ENCODE measurements around the gene BAAT. TPM values are rescaled to one million over a fixed set of nuclear protein-coding genes. Genes with fewer than 3 reads are reported as not detected.

The BAAT gene
- total and polyA plus RNA-seq, 2 of the 13 experiments (the other 11 are each of a cell fraction or from before 2014, with no cell fraction given) = 0.71 to 7.9 TPM

GRCh38 chr9:101433229-101433628 is 48.4 kb upstream of the BAAT start (continued):
- TF ChIP-seq NCOR1 (IDR thresholded peaks at IDR 0.05; ENCODE audit: borderline replicate concordance, low read length) (peak; percentile 89; the same call in 1 of the 2 replicates), DNMT1 (CRISPR knock-in tag; IDR thresholded peaks at IDR 0.05) (no peak), TRIM24 (CRISPR knock-in tag; IDR thresholded peaks at IDR 0.05) (no peak), SMAD3 (CRISPR knock-in tag; IDR thresholded peaks at IDR 0.05) (peak; percentile 83; the same call in 1 of the 2 replicates), GABPA (IDR thresholded peaks at IDR 0.05; ENCODE audit: low read depth, low read length) (no peak), GABPA (CRISPR knock-in tag; IDR thresholded peaks at IDR 0.05; ENCODE audit: low read depth) (peak; percentile 39; the same call in 1 of the 2 replicates), SP5 (CRISPR knock-in tag; IDR thresholded peaks at IDR 0.05; ENCODE audit: borderline replicate concordance, low read depth) (peak; percentile 50), SPEN (CRISPR knock-in tag; IDR thresholded peaks at IDR 0.05; ENCODE audit: low read depth) (peak; percentile 23; the same call in 1 of the 2 replicates), ETS1 (CRISPR knock-in tag; IDR thresholded peaks at IDR 0.05) (no peak), ARNT (IDR thresholded peaks at IDR 0.05) (no peak), ZNF570 (CRISPR knock-in tag; IDR thresholded peaks at IDR 0.05; ENCODE audit: borderline replicate concordance) (no peak), SNAPC5 (CRISPR knock-in tag; IDR thresholded peaks at IDR 0.05; ENCODE audit: borderline replicate concordance) (no peak), ZFY (CRISPR knock-in tag; IDR thresholded peaks at IDR 0.05) (0 out of 2 replicates have a peak, but pooled peaks have one; percentile 10), CREB1 (IDR thresholded peaks at IDR 0.05) (no peak), CREB1 (CRISPR knock-in tag; IDR thresholded peaks at IDR 0.05) (peak; percentile 67), STAG1 (CRISPR knock-in tag; IDR thresholded peaks at IDR 0.05) (peak; percentile 15; the same call in 1 of the 2 replicates), NR2F6 (IDR thresholded peaks at IDR 0.05) (peak; percentile 95), NR2F6 (CRISPR knock-in tag; IDR thresholded peaks at IDR 0.05) (peak; percentile 96), HOXA3 (CRISPR knock-in tag; IDR thresholded peaks at IDR 0.05) (peak; percentile 65; the same call in 1 of the 2 replicates), ZNF878 (CRISPR knock-in tag; IDR thresholded peaks at IDR 0.05) (0 out of 2 replicates have a peak, but pooled peaks have one; percentile 23), MYNN (CRISPR knock-in tag; IDR thresholded peaks at IDR 0.05; ENCODE audit: low read depth) (no peak), POLR2AphosphoS5 (IDR thresholded peaks at IDR 0.05; ENCODE audit: low read depth, low read length) (peak; percentile 62), EP300 (IDR thresholded peaks at IDR 0.05; ENCODE audit: low read depth in 2 of 2, low read length in 2 of 2) (peak in 1 of 2 experiments; percentile 95; a peak in 2 of 4 replicates), EP300 (CRISPR knock-in tag; IDR thresholded peaks at IDR 0.05; ENCODE audit: borderline replicate concordance) (peak; percentile 56; the same call in 1 of the 2 replicates), MED1 (CRISPR knock-in tag; IDR thresholded peaks at IDR 0.05) (peak; percentile 95), ZFP37 (CRISPR knock-in tag; IDR thresholded peaks at IDR 0.05; ENCODE audit: borderline replicate concordance) (no peak), TOE1 (CRISPR knock-in tag; IDR thresholded peaks at IDR 0.05) (peak; percentile 42; the same call in 1 of the 2 replicates), MLX (CRISPR knock-in tag; IDR thresholded peaks at IDR 0.05) (peak; percentile 72), ARID3A (IDR thresholded peaks at IDR 0.05; ENCODE audit: low read depth, low read length) (peak; percentile 84), ADNP (CRISPR knock-in tag; IDR thresholded peaks at IDR 0.05) (no peak), FOXA1 (IDR thresholded peaks at IDR 0.05) (no peak), FOXA1 (CRISPR knock-in tag; IDR thresholded peaks at IDR 0.05) (peak; percentile 75), ZNF256 (CRISPR knock-in tag; conservative IDR thresholded peaks at IDR 0.05) (no peak), MAFF (IDR thresholded peaks at IDR 0.05; ENCODE audit: low read depth, low read length) (peak; percentile 75)

All from HepG2 (cell line).